OCI-LY7 (cell line): Measurements from ENCODE around the gene PEX11B.

Experiments
- CTCF ChIP-seq: fragments of 200-600 bp; sonication (generic); conservative IDR thresholded peaks from 2 replicates; pipeline ENCODE4 v1.5.1; 2014; ENCODE audit warnings: mild to moderate bottlenecking, antibody characterized with exemption, low read length, moderate library complexity, mixed read lengths
- EZH2phosphoT487 ChIP-seq: fragments of 200-600 bp; sonication (generic); IDR thresholded peaks from 2 replicates; pipeline ENCODE4 v1.6.1; 2018; ENCODE audit warnings: low read depth, borderline replicate concordance, mild to moderate bottlenecking, mixed run types, antibody characterized with exemption, low read length, moderate library complexity, mixed read lengths

DNA sequence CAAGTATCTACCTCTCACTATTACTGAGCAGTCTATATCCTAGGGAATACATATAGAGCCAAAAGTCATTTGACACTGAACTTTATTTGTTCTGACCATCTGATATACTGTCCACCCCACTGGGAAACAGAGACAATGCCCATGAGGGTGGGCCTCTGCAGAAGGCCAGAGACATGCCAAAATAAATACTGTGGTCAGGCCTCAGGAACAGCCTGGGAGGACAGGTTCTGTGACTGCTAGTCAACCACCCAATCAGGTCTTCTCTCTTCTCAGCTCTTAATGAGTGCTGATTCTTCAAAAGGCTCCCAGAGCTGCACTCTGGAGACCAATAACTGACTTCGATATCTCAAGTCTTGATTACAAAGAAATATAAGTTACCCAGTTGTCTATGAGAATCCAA, 27.4 kb downstream of the PEX11B start:
- no peak for TF ChIP-seq CTCF
- no peak for TF ChIP-seq EZH2phosphoT487
